H1 (cell line): ENCODE results near the gene GIPR. TPM values are rescaled to one million over a fixed set of nuclear protein-coding genes. Genes with fewer than 3 reads are reported as not detected.

Experiments used
- KDM5A ChIP-seq: fragments of 200-600 bp; IDR thresholded peaks from 2 replicates; pipeline ENCODE4 v1.7.1; 2012; ENCODE audit warnings: mild to moderate bottlenecking, low read length, inconsistent platforms, mixed read lengths
- RXRA ChIP-seq: IDR thresholded peaks from 2 replicates; pipeline ENCODE4 v1.6.1; 2011; ENCODE audit warnings: low read depth, mild to moderate bottlenecking, low read length, moderate library complexity; ENCODE audit not compliant: insufficient read depth
- SRF ChIP-seq: IDR thresholded peaks from 2 replicates; pipeline ENCODE4 v1.6.1; 2011; ENCODE audit warnings: mild to moderate bottlenecking, low read depth, low read length, moderate library complexity
- polyA plus RNA-seq, 7 experiments: library from polyadenylated mRNA; depleted of rRNA in 3 of 7; stranded (reverse) in 5 of 7; unstranded in 2 of 7; fragments of >200 nt in 5 of 7; fragments of 200-250 nt in 2 of 7; gene quantifications; 1 replicate in 5 of 7; 2 replicates in 1 of 7; 4 replicates in 1 of 7; pipeline versions ENCODE4 v1.2.1 to v1.2.3, GENCODE V29; 2011 to 2013; ENCODE audit warnings: missing spikeins in 2 of 7, mixed read lengths in 2 of 7
- total RNA-seq: library from RNA; stranded (reverse); fragmentation: NEBNext Ultra II Directional; extraction: Animal tissue kit (Norgen Biotek cat#: 25700); gene quantifications from 2 replicates; pipeline ENCODE4 v1.2.1, GENCODE V29; 2021
- TF ChIP-seq, protein P1 (sequence below): fragments of 300-600 bp; sonication (generic); IDR thresholded peaks from 2 replicates; pipeline ENCODE4 v1.7.1; 2012; ENCODE audit warnings: low read length, moderate library complexity, mild to moderate bottlenecking, inconsistent platforms; ENCODE audit not compliant: insufficient replicate concordance

GIPR gene
- total and polyA plus RNA-seq, 2 of the 8 experiments (the other 6 are each of a cell fraction or from before 2014, with no cell fraction given), result 0.42 to 1.3 TPM

- TF ChIP-seq, protein P1, sequence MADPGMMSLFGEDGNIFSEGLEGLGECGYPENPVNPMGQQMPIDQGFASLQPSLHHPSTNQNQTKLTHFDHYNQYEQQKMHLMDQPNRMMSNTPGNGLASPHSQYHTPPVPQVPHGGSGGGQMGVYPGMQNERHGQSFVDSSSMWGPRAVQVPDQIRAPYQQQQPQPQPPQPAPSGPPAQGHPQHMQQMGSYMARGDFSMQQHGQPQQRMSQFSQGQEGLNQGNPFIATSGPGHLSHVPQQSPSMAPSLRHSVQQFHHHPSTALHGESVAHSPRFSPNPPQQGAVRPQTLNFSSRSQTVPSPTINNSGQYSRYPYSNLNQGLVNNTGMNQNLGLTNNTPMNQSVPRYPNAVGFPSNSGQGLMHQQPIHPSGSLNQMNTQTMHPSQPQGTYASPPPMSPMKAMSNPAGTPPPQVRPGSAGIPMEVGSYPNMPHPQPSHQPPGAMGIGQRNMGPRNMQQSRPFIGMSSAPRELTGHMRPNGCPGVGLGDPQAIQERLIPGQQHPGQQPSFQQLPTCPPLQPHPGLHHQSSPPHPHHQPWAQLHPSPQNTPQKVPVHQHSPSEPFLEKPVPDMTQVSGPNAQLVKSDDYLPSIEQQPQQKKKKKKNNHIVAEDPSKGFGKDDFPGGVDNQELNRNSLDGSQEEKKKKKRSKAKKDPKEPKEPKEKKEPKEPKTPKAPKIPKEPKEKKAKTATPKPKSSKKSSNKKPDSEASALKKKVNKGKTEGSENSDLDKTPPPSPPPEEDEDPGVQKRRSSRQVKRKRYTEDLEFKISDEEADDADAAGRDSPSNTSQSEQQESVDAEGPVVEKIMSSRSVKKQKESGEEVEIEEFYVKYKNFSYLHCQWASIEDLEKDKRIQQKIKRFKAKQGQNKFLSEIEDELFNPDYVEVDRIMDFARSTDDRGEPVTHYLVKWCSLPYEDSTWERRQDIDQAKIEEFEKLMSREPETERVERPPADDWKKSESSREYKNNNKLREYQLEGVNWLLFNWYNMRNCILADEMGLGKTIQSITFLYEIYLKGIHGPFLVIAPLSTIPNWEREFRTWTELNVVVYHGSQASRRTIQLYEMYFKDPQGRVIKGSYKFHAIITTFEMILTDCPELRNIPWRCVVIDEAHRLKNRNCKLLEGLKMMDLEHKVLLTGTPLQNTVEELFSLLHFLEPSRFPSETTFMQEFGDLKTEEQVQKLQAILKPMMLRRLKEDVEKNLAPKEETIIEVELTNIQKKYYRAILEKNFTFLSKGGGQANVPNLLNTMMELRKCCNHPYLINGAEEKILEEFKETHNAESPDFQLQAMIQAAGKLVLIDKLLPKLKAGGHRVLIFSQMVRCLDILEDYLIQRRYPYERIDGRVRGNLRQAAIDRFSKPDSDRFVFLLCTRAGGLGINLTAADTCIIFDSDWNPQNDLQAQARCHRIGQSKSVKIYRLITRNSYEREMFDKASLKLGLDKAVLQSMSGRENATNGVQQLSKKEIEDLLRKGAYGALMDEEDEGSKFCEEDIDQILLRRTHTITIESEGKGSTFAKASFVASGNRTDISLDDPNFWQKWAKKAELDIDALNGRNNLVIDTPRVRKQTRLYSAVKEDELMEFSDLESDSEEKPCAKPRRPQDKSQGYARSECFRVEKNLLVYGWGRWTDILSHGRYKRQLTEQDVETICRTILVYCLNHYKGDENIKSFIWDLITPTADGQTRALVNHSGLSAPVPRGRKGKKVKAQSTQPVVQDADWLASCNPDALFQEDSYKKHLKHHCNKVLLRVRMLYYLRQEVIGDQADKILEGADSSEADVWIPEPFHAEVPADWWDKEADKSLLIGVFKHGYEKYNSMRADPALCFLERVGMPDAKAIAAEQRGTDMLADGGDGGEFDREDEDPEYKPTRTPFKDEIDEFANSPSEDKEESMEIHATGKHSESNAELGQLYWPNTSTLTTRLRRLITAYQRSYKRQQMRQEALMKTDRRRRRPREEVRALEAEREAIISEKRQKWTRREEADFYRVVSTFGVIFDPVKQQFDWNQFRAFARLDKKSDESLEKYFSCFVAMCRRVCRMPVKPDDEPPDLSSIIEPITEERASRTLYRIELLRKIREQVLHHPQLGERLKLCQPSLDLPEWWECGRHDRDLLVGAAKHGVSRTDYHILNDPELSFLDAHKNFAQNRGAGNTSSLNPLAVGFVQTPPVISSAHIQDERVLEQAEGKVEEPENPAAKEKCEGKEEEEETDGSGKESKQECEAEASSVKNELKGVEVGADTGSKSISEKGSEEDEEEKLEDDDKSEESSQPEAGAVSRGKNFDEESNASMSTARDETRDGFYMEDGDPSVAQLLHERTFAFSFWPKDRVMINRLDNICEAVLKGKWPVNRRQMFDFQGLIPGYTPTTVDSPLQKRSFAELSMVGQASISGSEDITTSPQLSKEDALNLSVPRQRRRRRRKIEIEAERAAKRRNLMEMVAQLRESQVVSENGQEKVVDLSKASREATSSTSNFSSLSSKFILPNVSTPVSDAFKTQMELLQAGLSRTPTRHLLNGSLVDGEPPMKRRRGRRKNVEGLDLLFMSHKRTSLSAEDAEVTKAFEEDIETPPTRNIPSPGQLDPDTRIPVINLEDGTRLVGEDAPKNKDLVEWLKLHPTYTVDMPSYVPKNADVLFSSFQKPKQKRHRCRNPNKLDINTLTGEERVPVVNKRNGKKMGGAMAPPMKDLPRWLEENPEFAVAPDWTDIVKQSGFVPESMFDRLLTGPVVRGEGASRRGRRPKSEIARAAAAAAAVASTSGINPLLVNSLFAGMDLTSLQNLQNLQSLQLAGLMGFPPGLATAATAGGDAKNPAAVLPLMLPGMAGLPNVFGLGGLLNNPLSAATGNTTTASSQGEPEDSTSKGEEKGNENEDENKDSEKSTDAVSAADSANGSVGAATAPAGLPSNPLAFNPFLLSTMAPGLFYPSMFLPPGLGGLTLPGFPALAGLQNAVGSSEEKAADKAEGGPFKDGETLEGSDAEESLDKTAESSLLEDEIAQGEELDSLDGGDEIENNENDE, result no peak
- TF ChIP-seq SRF (no peak), RXRA (no peak), KDM5A (no peak)
- TF ChIP-seq, all 59 proteins: peak for 0
Observed at GRCh38 chr19:45701676-45702075, 33.7 kb downstream of the GIPR start (continued).
